ENCODE measurements around the gene OR1F1.
"Not testable (repeated sequence)": the region's sequence is repeated elsewhere in the genome, so short reads cannot be mapped to it uniquely, and the experiment has no call there.

OR1F1 gene

GRCh38 chr16:3198334-3199072, 10.5 kb downstream of the OR1F1 start:
- no peak for DNase-seq (ENCODE audit: low read depth)

GRCh38 chr16:3202903-3203539, 15.0 kb downstream of the OR1F1 start:
- no peak for DNase-seq (ENCODE audit: low read depth)

GRCh38 chr16:3205939-3206338, 17.9 kb downstream of the OR1F1 start:
- DNase-seq (ENCODE audit: low read depth), result not testable (repeated sequence)

- DNase-seq (ENCODE audit: low read depth), result no peak
Observed at GRCh38 chr16:3207086-3207953, 19.3 kb downstream of the OR1F1 start.

- no peak for DNase-seq (ENCODE audit: low read depth)
Observed at GRCh38 chr16:3212006-3212405, 24.0 kb downstream of the OR1F1 start.

- DNase-seq (ENCODE audit: low read depth), result no peak
Observed at GRCh38 chr16:3212567-3212966, 24.6 kb downstream of the OR1F1 start.

- no peak for DNase-seq (ENCODE audit: low read depth)
Observed at GRCh38 chr16:3214904-3215600, 27.0 kb downstream of the OR1F1 start.

- no peak for DNase-seq (ENCODE audit: low read depth)
Observed at GRCh38 chr16:3215601-3216262, 27.7 kb downstream of the OR1F1 start.

- DNase-seq (ENCODE audit: low read depth), result no peak
Observed at GRCh38 chr16:3216263-3216640, 28.2 kb downstream of the OR1F1 start.

GRCh38 chr16:3220839-3221238, 32.8 kb downstream of the OR1F1 start:
- no peak for DNase-seq (ENCODE audit: low read depth)

- no peak for DNase-seq (ENCODE audit: low read depth)
Observed at GRCh38 chr16:3223913-3224515, 36.0 kb downstream of the OR1F1 start.

GRCh38 chr16:3234543-3234856, 46.5 kb downstream of the OR1F1 start:
- DNase-seq (ENCODE audit: low read depth), result no peak

GRCh38 chr16:3234857-3235561, 47.0 kb downstream of the OR1F1 start, which contains the start of gene ZNF200:
ZNF200 (minus strand) TSS chr16:3235158; CDS start chr16:3233755, 1,403 bp downstream.
- DNase-seq (ENCODE audit: low read depth), result peak; percentile 73

GRCh38 chr16:3235856-3236669, 48.1 kb downstream of the OR1F1 start:
- no peak for DNase-seq (ENCODE audit: low read depth)

- no peak for DNase-seq (ENCODE audit: low read depth)
Observed at GRCh38 chr16:3241761-3242160, 53.8 kb downstream of the OR1F1 start.

GRCh38 chr16:3242709-3243108, 54.7 kb downstream of the OR1F1 start:
- DNase-seq (ENCODE audit: low read depth), result no peak

- DNase-seq (ENCODE audit: low read depth), result no peak
Observed at GRCh38 chr16:3243882-3244281, 55.9 kb downstream of the OR1F1 start.

GRCh38 chr16:3246002-3246401, 58.0 kb downstream of the OR1F1 start:
- DNase-seq (ENCODE audit: low read depth), result no peak

- DNase-seq (ENCODE audit: low read depth), result no peak
Observed at GRCh38 chr16:3246876-3247275, 58.9 kb downstream of the OR1F1 start.

GRCh38 chr16:3248596-3248995, 60.6 kb downstream of the OR1F1 start:
- no peak for DNase-seq (ENCODE audit: low read depth)

Measured in GM04503 (cell line).